CD4-positive, alpha-beta T cell treated with Interleukin-21 for 1 hour (primary cell): ENCODE measurements around the gene SEC24B.

Experiments
- DNase-seq: peaks from one replicate; pipeline ENCODE4 v3.0.0-alpha.2; 2020

SEC24B gene

DNA sequence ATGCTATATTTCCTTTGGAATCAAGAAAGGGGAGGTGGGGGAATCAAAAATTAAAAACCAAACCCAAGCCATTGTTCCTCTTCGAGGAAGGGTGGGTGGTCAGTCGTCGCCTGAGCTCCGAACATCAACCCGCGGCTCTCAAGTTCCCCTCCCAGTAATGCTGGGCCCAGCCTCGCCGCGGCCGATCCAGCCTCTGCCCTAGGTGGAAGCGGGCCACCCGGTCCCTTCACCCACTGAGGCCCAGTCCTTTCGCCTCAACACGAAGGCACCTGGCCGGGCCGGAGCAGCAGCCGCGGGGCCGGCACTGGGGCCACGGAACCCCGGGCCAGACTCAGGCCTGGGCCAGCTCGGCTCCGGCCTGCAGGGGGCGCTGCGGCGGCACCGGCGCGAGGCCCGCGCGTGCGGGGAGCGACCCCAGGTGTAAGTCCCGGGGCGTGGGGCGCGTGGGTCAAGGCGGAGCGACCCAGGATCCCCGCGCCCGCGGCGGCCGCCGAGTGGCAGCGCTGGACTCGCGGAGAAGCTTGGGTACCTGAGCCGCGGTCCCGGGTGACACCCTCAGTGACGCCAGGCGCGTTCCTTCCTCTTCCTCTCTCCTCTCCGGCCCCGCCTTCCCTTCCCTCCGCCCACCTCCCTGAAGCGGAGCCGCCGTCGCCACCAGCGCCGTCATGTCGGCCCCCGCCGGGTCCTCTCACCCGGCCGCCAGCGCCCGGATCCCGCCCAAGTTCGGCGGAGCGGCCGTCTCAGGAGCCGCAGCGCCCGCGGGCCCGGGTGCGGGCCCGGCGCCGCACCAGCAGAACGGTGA, at the start of gene SEC24B:
Gene SEC24B (plus strand): TSS at position 611 of the 802 bp plus-strand sequence. CDS start 55 bp downstream, at position 666.
- DNase-seq = peak; percentile 92

DNA sequence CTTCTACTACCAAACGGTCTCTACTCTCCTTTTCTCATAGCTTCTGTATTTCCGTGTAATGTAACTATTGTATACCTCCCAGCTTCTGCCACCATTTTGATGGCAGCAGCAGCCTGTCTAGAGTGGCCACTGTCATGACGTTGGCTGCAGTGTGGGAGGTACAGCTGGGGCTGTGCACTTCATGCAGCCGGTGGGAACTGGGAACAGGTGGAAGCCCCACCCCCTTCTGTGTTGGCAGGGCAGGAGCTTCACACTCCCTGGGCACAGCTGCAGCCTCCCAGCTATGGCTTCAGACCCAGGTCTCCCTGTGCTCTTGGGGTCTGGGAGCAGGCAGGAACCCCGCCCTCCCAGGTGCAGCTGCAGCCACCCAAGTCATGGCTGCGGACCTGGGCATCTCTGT, 49.8 kb upstream of the SEC24B start:
- no peak for DNase-seq

DNA sequence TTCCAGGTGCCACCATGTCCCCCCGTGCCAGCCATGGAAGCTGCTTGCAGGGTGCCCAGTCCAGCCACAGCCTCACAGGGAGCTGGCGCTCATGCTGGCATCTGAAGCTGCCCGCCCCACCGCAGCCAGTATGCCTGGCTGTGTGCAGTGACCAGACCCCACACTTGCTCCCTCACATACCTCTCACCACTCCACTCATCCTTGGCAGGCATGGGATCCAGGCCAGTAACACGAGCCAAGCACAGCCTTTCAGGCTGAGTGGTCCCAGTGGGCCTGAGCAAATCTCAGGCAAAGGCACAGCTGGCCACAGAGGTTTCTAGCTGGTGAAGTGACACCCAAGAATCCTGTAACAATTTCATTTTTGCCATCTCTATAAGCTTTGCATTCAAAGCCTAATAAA, 48.4 kb upstream of the SEC24B start:
- DNase-seq = no peak

DNA sequence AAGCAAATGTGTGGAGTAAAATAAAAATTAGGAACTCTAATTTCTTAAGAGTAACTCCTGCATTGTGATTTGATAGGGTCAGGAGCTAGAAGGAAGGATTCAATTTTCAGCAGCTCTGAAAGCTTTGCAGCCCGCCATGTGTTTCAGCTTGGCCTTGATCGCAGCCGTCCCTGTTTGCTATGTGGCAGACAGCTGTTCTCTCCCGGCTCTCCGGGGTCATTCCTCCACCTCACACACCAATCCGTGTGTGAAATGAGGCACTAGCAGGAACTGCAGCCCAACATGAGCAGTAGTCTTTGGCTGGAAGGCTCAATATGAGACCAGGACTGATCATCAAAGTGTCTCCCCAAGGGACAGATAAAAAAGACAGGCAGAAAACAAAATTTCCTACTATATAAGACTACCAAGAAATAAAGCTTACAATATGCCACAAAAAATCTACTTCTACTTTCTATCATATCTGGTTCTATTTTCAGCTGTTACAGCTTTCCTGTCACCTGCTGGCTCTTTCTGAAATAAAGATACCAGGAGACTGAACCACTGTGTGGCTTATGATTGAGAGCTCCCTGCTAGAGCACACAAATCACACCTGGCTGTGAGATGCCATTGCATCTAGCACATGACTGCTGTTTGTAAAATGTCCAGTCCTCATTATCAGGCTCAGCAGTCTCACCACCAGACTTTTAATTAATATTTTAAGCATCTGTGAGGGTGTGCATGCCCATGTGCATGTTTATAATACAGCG, 44.1 kb upstream of the SEC24B start:
- no peak for DNase-seq

DNA sequence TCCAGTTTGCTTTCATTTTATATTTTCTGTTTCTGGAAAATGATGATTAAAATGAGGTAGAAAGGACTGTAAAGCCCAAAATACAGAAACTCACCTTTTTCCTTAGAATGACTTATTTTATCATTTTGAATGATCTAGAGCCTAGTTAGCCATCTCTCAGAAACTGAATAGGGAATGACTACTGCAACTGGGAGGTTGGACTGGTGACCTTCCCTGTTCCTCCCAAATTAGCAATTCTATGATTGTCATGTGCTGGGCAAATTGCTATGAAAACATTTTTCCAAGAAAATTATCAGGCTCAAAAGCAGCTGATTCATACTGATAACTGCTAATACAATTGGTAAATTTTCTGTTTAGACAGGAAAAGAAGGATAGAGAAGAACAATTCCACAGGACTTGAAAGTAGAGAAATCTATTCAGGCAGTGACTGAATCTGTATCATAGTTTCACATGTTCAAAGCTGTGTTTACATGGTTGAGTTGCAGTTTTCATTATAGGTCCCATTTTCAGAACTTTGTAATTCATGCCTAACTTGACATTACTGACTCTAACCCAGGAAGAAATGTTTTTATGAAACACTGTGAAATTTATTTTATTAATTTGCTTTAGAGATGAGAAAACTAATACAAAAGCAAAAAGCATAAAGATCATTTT, 43.4 kb upstream of the SEC24B start:
- DNase-seq = no peak

DNA sequence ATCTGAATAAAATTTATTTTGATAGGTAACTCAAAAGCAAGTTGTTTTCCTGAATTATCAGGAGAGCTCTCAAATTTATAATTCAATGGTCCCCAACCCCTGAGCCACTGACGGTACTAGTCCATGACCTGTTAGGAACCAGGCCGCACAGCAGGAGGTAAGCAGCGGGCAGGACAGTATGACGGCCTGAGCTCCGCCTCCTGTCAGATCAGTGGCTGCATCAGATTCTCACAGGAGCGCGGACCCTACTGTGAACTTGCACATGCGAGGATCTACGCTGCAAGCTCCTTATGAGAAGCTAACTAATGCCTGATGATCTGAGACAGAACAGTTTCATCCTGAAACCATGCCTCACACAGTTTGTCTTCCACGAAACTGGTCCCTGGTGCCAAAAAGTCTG, 37.9 kb upstream of the SEC24B start:
- no peak for DNase-seq

DNA sequence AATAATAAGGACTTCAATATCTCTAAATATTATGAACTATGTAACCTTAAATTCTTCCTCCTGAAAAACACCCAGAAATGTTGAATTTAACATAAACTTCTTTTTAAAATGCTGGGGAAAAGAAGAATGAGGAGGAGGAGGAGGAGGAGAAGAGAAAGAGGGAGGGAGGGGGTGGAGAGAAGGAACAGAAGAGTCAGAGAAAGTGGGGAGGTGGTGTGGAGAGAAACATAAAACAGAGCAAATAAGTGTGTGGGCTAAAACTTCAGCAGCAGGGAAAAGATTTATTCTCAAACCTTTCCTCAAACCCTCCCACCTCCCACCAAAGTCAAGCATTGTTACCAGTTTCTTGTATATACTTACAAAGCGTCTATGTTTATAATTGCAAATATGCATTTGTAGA, 34.7 kb upstream of the SEC24B start:
- DNase-seq = no peak

DNA sequence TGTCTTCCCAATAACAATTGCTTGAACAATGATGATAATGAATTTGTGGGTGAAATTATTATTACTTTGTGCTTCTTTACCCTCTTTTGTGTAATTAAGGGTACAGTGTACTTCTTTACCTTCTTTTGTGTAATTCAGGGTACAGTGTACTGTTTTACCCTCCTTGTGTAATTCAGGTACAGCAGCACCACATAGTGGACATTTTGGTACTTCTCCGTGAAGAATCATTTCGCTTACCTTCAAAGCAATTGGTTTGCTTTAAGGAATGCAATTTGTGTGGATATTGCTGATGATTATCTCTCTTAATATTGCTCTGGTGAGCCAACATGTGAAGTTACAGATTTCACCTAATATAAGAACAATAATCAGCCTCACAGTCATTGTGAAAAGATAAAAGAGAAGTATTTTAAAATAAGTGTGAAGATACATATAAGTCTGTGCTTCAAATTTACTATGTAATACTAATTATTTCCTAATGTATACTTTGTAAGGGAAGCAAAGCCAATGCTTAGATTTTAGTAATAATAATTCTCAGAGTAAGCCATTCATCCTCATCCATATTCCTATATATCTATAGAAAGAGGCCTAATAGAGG, 27.2 kb upstream of the SEC24B start:
- DNase-seq = peak; percentile 58

DNA sequence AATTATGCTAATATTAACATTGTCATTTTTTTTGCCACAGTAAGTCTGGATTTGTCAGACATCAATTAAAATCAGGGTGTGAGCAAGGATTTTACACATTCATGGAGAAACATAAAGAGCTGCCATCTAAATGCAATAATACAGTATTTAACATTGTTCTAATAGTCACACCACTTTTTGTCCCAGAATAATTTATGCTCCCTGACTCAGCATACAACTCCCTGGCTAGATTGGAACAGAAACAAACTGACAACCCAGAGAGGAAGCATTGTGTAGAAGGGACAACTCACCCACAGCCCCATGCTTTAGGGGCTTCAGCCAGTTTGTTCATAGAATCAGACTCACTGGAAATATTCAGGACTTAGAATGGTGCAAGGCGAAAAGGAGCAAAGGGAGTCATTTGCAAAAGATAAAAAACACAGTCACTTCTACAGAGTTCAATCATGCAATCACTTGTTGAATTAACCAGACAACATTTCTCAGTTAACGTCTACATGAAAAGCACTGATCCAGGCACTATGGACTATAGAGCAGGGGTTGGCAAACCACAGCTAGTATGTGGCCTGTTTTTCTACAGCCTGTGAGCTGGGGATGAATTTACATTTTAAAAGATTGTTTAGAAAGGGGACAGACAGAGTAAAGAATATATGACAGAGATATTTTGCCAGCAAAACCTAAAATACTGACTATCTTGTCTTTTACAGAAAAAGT, 26.4 kb upstream of the SEC24B start:
- DNase-seq = no peak

DNA sequence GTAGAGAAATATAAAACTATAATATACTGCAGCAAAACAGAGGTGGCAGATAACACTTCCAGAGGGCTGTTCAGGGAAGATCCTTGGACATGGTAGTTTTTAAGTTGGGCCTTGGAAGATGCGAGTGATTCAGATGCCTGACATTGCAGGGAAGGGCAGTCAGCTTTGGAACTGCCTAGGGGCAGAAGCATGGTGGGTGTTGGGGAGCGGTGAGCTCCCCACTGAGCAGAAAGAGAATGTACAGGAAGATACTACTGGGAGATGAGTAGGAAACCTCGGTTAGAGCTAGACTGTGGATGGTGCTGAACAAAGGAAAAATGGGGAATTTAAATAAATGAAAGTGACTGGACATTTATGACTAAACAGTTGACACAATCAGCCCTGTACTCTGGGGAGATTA, 24.9 kb upstream of the SEC24B start:
- no peak for DNase-seq

DNA sequence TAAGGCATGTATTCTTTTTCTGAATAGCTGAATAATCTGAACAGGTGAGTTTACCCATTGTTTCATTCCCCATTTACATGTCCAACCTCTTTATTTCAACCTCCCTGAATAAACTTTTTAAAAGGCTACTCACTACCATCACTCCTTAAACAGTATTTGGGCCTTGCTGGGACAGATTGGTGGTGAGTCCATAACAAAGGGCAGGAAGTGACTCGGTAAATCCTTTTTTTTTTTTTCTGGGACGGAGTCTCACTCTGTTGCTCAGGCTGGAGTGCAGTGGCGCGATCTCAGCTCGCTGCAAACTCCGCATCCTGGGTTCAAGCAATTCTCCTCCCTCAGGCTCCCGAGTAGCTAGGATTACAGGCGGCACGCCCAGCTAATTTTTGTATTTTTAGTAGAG, 23.4 kb upstream of the SEC24B start:
- DNase-seq = no peak

DNA sequence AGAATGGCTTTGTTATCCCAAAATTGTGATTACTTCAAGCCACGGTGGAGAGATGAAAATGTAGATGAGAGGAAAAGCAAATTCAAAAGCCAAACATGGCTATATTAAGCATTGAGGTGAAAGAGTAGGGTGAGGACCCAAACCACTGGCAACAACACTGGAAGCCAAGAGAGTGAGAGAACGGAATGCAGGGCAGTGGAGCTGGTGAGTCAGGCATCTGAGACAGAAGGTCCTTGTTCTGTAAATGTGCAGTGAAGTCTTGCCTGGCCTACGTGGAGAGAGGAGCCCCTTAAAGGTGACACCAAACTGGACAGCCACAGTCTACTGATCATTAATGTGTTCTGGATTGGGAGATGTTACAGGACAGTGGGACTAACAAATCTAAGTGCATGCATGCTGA, 22.8 kb upstream of the SEC24B start:
- no peak for DNase-seq

DNA sequence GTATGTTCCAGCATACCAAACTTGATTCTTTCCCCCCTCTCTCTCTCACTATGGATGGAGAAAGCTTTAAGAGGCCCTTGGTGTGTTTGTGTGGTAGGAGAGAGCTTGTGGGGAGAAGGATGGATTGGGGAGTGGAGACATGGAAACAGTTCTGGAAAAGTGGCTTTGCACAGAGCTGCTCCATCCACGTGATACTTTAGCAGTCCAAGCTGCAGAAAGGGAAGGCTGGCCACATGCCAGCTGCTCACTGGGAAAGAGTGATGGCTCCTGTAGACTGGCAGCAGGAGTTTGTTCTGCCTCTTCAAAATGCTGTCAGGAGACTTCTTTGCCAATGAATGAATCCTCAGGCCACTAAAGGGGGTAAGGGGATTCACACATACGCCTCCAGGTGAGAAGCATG, 21.7 kb upstream of the SEC24B start:
- DNase-seq = no peak

DNA sequence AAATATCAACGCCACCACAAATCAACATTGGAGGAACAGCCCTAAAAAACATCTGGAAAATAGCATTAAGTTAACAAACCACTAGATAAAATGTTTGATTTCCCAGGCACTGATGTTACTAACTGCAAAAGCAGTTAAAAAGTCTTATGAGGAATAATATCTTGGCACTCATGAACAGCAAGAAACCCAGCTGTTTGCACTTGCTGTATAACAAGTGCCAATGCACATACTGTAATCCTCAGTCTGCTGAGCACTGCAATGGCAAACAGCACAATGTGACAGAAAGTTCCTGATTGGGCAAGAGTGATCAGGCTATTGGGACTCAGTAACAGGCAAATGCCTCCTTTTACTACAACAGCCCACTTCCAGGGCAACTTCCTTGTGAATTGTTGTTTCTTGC, 20.8 kb upstream of the SEC24B start:
- no peak for DNase-seq

DNA sequence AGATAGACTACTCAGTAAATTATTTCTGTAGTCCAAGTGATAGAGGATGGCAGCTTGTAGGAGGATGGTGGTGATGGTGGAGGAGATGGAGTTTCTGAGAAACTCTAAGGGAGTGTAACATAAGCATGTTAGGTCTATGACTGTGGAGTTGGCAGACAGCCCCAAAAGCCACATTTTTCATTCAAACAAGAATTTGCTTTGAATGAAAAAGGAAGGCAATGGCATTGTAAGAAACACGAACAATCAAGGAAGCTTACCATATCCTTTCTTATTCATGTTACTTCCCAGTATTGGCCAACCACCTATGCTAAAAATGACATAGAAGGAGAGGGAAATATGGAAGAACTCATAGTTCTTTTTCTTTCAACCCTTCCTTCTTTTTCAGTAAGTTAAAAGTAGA, 18.7 kb upstream of the SEC24B start:
- DNase-seq = no peak

DNA sequence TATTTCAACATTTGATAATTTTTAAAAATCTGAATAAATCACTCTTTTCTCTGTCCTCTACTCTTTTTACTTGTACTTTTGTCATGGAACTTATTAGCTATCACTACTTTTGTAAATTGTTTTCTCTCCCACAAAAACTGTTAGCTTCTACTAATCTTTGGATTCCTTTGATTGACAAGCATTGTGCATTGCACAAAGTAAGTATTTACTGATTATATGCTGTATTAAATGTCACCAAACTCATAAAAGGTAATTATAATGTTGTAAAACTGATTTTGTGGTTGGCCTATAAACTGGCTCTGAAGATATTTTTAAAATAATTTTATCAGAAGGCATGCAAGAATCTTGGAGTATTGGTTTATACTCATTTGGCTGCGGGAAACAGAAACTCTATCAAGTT, 15.0 kb upstream of the SEC24B start:
- DNase-seq = no peak

DNA sequence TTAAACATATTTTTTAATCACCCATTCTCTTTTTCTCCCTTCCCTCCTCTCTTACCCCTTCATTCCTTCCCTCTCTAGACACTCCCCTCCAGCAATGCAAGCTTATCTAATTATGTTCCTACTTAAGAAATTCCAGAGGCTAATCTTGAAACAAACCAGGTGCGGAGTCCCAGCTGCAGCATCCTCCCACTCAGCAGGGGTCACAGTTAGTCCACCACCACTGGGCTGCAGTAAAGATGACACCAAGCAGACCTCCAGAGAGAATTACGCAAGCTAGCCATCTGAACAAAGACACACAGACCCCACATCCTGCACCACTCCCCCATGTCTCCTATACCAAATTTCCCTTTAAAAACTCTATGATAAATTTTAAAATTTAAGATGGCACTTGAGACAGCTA, 13.9 kb upstream of the SEC24B start:
- DNase-seq = no peak

DNA sequence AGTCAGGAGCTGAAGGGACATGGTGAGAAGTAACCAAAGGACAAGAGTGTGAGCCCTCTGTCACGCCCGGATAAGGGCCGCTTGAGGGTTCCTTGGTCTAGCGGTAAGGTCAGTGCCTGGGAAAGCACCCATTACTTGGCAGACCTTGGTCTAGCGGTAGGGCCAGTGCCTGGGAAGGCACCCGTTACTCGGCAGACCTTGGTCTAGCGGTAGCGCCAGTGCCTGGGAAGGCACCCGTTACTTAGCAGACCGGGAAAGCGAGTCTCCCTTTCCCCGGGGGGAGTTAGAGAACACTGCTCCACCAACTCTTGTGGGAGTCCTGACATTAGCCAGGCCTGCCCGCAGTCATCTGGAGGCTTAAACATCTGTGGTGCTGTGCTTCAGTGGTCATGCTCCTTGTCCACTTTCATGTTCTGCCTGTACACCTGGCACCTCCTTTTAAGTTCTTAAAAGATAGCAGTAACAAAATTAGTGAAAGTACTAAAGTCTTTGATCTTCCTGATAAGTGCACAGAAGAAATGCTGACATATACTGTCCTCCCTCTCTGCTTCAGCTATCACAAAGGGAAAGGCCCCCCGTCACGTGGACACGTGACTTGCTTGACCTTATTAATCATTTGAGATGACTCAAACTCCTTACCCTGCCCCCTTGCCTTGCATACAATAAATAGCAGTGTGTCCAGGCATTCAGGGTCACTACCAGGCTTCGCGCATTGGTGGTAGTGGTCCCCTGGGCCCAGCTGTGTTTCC, 9.3 kb upstream of the SEC24B start:
- DNase-seq = no peak

DNA sequence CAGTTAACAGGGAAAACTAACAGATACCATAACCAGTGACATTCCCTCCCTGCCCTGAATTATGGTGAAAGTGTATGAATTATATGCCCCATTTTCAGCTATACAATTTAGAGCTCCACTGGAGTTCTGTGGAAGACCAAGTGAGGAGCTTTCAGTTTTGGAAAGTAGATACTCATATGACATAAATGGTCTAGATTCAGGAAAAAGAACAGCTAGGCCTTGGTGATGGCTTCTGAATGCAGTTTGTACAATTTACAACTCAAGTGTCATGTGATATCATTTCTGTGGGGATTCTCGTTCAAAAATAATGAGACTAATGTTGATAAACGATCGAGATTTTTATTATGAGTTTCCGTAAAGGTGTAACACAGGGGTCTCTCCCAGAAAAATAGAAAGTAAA, 8.2 kb upstream of the SEC24B start:
- DNase-seq = no peak

DNA sequence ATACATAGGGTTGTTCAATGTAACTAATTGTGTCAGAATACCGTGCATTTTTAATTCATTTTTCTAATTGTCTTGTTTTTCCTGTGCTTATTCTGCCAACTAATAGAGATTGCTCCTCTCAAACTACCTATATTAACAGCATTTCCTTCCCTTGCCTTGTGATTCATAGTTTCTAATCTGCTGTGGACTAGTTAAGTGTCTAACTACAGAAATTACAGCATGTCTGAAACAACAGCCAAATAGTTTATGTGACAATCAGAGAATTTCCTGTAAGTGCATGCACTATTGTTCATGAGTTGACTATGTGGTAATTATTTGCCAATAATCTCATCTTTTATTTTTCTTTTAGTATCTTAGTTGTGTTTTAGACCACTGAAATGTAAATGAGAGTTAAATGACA, 4.1 kb upstream of the SEC24B start:
- DNase-seq = no peak

DNA sequence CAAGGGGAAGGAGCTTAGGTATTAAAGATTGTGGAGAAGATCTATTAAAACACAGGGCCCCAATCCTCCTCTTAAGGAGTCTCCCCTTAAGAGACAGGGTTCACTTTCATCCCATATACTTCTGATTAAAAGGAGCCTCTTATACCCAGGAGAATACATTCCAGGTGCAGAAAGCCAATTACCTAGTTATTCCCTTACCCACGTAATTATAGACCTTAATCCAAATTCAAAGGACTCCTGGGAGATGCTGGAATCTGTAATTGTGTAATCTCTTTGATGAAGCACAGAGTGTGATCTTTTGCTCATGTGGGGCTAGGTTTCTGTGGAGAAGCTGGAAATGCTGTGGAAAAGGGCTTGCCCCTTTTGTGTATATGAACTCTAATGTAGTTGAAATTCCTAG, 1.4 kb upstream of the SEC24B start:
- no peak for DNase-seq

DNA sequence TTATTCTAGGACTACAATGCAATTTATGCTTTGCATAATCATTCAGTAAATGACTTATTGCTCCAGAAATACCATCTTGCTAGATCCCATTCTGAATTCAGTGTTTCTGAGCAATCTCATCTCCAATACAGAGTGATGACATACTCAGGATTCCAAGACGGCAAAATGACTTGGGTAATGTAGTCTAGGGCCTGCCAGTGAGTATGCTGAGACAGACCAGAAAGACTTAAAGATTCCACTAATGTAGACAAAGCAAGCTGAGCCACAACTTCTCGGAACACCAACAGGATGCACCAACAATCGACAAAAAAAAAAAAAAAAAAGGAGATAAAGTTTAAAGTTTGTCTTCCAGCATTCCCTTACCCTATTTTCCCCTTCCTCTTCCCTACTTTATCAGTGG, 919 bp upstream of the SEC24B start:
- DNase-seq = peak; percentile 11
